ENCODE data around the gene ASPSCR1. TPM values are rescaled to one million over a fixed set of nuclear protein-coding genes. Genes with fewer than 3 reads are reported as not detected.

The ASPSCR1 gene
- total and polyA plus RNA-seq, 4 experiments from 2014 or later, result 25.1 to 40.6 (median 38.6) TPM

DNA sequence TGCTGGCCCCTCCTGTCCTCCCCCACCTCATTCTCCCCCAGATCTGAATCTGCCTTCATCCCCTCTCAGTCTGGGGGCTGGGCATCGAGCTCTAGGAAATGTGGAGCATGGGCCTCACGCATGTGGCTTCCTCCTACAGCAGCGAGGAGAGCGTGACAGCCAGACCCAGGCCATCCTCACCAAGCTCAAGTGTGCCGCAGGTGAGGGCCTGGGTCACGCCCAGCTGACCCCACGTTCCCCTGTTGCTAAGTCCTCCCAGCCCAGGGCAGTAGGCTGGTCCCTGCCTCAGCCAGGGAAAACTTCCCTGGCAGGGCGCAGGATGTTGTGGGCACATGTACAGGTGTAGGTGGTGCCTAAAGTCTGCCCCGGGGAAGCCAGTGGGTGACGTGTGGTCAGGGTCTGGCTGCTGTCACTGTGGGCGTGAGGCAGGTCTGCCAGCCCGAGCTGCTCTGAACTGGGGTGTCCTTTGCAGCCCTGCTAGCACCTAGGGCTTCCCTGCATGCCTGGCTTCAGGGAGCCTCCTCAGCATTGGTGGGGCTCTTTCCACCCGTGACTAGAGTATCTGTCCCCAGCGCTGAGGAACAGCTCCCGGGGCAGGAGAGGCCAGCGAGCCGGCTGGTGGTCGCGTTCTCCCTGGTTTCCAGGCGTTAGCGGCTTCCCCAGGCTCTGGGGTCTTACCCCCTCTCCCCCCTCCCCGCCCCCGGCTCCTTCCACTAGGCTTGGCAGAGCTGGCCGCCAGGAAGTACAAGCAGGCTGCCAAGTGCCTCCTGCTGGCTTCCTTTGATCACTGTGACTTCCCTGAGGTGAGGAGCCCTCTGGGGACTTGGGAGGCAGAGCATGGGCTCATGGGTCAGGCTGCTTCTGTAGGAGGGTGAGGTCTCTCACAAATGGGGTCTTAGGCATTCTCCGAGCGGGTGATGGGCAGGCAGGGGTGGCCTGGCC, 77.9 kb downstream of the ASPSCR1 start:
- peaks cover 0 to 33% of the 10 kb centered on the region in 2 donors for H3K36me3 Mint-ChIP-seq
- H3K27ac ChIP-seq (ENCODE audit: low read depth, low read length), result no peak overlapping the region
- H3K4me1 ChIP-seq (ENCODE audit: insufficient read depth, low read length), result peaks cover 27% of the 10 kb centered on the region
- peak overlapping the region in 4 of 7 donors; percentile 30 to 71 (median 44) for H3K27ac Mint-ChIP-seq
- H3K36me3 ChIP-seq (ENCODE audit: insufficient read depth, low read length), result peaks cover 32% of the 10 kb centered on the region
- peak overlapping the region in 1 of 8 donors; percentile 21 for H3K4me3 Mint-ChIP-seq
- ChIA-PET POLR2A (ENCODE audit: partially characterized antibody) (interaction anchor here (1.1 to 1.6 kb wide), 3 partner anchors 10 to 71 kb away, joined by 3 to 8 read pairs (median 5); partner anchors contain the start of genes CENPX, DUS1L and LRRC45), CTCF (ENCODE audit: partially characterized antibody) (no interaction called here)
- no peaks in the 10 kb centered on the region for H3K27me3 ChIP-seq (ENCODE audit: insufficient read depth, low read length)
- peaks cover 1 to 20% (median 7%) of the 10 kb centered on the region in 4 donors for H3K4me1 Mint-ChIP-seq
- no peak for DNase-seq
- H3K4me3 ChIP-seq (ENCODE audit: low read length in 2 of 2), result no peak overlapping the region
- intact Hi-C loops (cut with micrococcal nuclease), result no loop called here
- H3K9me3 ChIP-seq (ENCODE audit: control insufficient read depth in 1 of 2, low read length in 2 of 2), result no peaks in the 10 kb centered on the region
- H3K27me3 Mint-ChIP-seq, result no peaks in the 10 kb centered on the region
- peaks cover 0 to 4% (median 0%) of the 10 kb centered on the region in 8 donors for H3K9me3 Mint-ChIP-seq

DNA sequence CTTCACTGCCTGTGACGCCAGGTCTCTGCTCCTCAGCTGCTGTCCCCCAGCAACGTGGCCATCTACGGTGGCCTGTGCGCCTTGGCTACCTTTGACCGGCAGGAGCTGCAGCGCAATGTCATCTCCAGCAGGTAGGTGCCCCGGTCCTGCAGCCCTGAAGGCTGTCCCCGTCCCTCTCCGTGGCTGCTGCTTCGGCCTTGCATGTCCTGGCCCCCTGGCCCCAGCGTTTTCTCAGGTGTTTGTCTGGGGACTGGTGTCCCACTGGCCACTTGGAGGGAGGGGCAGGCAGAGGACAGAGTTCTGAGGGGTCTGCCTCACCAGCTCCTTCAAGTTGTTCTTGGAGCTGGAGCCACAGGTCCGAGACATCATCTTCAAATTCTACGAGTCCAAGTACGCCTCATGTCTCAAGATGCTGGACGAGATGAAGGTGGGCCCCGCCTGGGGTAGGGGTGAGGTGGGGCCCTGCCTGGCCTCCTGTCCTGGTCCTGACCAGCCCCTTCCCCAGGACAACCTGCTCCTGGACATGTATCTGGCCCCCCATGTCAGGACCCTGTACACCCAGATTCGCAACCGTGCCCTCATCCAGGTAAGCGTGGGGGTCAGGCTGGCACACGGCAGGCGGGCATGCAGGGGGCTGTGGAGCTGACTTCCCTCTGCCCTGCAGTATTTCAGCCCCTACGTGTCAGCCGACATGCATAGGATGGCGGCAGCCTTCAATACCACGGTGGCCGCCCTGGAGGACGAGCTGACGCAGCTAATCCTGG, 78.7 kb downstream of the ASPSCR1 start:
- Histone ChIP-seq H3K4me1 (ENCODE audit: insufficient read depth, low read length) (peaks cover 20% of the 10 kb centered on the region), H3K4me3 (ENCODE audit: low read length in 2 of 2) (no peak overlapping the region), H3K36me3 (ENCODE audit: insufficient read depth, low read length) (peaks cover 40% of the 10 kb centered on the region), H3K27me3 (ENCODE audit: insufficient read depth, low read length) (no peaks in the 10 kb centered on the region), H3K27ac (ENCODE audit: low read depth, low read length) (no peak overlapping the region), H3K9me3 (ENCODE audit: control insufficient read depth in 1 of 2, low read length in 2 of 2) (no peaks in the 10 kb centered on the region)
- peaks cover 0 to 32% of the 10 kb centered on the region in 2 donors for H3K36me3 Mint-ChIP-seq
- H3K27me3 Mint-ChIP-seq, result no peaks in the 10 kb centered on the region
- POLR2A ChIA-PET (ENCODE audit: partially characterized antibody), result interaction anchor here (0.9 to 1.5 kb wide), 2 partner anchors 10 to 33 kb away, joined by 5 to 7 read pairs; partner anchors contain the start of genes CENPX, DUS1L and LRRC45
- no peak overlapping the region for H3K4me3 Mint-ChIP-seq
- peaks cover 0 to 4% (median 0%) of the 10 kb centered on the region in 8 donors for H3K9me3 Mint-ChIP-seq
- peak in 1 of 5 donors; percentile 16 for DNase-seq
- H3K27ac Mint-ChIP-seq, result peak overlapping the region in 1 of 7 donors; percentile 41
- H3K4me1 Mint-ChIP-seq, result peaks cover 0 to 14% (median 3%) of the 10 kb centered on the region in 4 donors
- CTCF ChIA-PET (ENCODE audit: partially characterized antibody), result no interaction called here
- intact Hi-C loops (cut with micrococcal nuclease), result no loop called here

DNA sequence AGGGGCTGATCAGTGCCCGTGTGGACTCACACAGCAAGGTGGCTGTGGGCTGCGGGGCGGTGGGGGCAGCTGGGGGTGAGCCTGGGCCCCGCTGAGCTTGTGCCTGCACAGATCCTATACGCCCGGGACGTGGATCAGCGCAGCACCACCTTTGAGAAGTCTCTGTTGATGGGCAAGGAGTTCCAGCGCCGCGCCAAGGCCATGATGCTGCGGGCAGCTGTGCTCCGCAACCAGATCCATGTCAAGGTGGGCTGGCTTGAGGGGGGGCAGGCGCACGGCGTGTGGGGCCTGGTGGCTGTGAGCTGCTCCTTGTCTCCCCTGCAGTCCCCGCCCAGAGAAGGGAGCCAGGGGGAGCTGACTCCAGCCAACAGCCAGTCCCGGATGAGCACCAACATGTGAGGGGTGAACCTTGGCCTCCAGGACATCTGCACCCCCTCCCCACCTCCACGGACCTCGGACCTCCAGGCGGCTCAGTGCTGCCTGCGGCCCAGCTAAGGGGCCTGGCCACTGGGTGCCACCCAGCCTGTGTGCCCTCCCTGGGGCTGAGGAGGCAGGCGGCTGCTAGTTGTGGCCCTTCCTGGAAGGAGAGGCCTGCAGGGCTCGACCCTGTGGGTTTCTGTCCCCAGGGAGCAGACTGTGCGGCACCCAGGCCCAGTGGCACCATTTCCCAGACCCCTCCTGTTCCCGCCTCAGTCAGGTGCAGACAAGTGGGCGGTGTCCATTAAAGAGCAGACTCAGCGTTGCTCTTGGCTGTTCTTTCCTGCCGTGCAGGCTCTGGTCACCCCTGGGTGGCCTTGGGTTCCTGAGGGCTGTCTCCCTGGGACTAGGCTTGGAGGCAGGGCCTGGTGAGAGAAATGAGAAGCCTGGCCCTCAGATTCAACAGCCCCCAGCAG, 79.5 kb downstream of the ASPSCR1 start:
- H3K4me3 ChIP-seq (ENCODE audit: low read length in 2 of 2), result no peak overlapping the region
- CTCF ChIA-PET (ENCODE audit: partially characterized antibody), result no interaction called here
- Mint-ChIP-seq H3K4me1 (peaks cover 0 to 14% (median 3%) of the 10 kb centered on the region in 4 donors), H3K4me3 (no peak overlapping the region), H3K27me3 (no peaks in the 10 kb centered on the region), H3K27ac (no peak overlapping the region), H3K9me3 (peaks cover 0 to 4% (median 0%) of the 10 kb centered on the region in 8 donors), H3K36me3 (peaks cover 0 to 32% of the 10 kb centered on the region in 2 donors)
- no peaks in the 10 kb centered on the region for H3K27me3 ChIP-seq (ENCODE audit: insufficient read depth, low read length)
- H3K27ac ChIP-seq (ENCODE audit: low read depth, low read length), result no peak overlapping the region
- peaks cover 20% of the 10 kb centered on the region for H3K4me1 ChIP-seq (ENCODE audit: insufficient read depth, low read length)
- intact Hi-C loops (cut with micrococcal nuclease), result no loop called here
- POLR2A ChIA-PET (ENCODE audit: partially characterized antibody), result interaction anchor here (0.9 to 1.5 kb wide), 2 partner anchors 9 to 34 kb away, joined by 5 to 7 read pairs; partner anchors contain the start of genes CENPX, DUS1L and LRRC45
- peaks cover 42% of the 10 kb centered on the region for H3K36me3 ChIP-seq (ENCODE audit: insufficient read depth, low read length)
- H3K9me3 ChIP-seq (ENCODE audit: control insufficient read depth in 1 of 2, low read length in 2 of 2), result no peaks in the 10 kb centered on the region
- peak in 1 of 5 donors; percentile 27 for DNase-seq

DNA sequence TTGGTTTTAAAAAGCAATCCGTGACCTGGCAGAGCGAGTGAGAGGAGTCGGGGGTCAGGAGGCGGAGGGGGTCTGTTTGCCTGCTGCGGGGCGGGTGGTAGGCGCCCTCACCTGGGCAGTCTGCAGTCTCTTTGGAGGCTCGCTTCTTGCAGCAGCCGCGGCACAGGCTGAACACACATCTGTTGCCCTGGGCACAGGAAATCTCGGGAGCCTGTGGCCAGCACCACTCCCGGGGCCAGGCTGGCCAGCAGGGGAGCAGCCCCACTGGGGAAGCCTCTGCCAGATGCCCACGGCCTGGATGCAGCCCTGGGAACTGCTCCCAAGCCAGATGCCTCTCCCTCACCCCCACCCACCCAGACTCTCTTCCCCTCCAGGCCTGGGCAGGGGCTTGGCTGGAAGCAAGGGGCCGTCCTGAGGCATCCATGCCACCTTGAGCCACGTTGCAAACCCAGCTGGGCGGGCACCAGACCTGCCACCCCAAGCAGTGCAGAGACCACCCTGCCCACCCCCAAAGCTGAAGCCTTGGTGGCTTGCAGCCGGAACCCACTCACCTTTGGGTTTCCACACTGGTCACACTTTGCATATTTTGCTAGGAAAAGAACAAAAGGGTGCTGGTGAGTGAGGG, 80.9 kb downstream of the ASPSCR1 start:
- intact Hi-C loops (cut with micrococcal nuclease), result no loop called here
- Mint-ChIP-seq H3K27me3 (no peaks in the 10 kb centered on the region), H3K4me3 (no peak overlapping the region), H3K4me1 (peaks cover 0 to 6% (median 2%) of the 10 kb centered on the region in 4 donors), H3K9me3 (peaks cover 0 to 2% (median 0%) of the 10 kb centered on the region in 8 donors), H3K27ac (no peak overlapping the region), H3K36me3 (peaks cover 0 to 34% of the 10 kb centered on the region in 2 donors)
- no peak overlapping the region for H3K27ac ChIP-seq (ENCODE audit: low read depth, low read length)
- ChIA-PET POLR2A (ENCODE audit: partially characterized antibody) (no interaction called here), CTCF (ENCODE audit: partially characterized antibody) (no interaction called here)
- H3K9me3 ChIP-seq (ENCODE audit: control insufficient read depth in 1 of 2, low read length in 2 of 2), result no peaks in the 10 kb centered on the region
- no peaks in the 10 kb centered on the region for H3K27me3 ChIP-seq (ENCODE audit: insufficient read depth, low read length)
- peaks cover 42% of the 10 kb centered on the region for H3K36me3 ChIP-seq (ENCODE audit: insufficient read depth, low read length)
- H3K4me1 ChIP-seq (ENCODE audit: insufficient read depth, low read length), result peaks cover 8% of the 10 kb centered on the region
- H3K4me3 ChIP-seq (ENCODE audit: low read length in 2 of 2), result no peak overlapping the region
- DNase-seq, result no peak

DNA sequence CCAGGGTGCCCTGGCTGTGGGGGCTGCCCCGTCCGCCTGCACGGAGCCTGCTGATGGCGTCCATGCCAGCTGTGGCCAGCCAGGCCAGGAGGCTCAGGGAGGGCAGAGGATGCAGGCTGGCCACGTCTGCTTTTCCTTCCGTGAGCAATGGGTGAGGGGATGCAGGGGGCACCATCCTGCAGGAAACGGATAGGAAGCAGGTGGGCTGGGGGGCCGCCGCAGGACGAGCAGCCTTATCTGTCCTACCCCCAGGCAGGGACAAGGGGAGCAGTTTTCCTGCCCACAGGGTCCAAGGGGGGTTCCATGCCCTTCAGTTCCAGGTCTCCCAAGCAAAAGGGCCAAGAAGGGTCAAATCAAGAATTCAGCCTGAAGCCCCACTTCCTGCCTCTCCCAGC, 81.4 kb downstream of the ASPSCR1 start:
- Histone ChIP-seq H3K27me3 (ENCODE audit: insufficient read depth, low read length) (no peaks in the 10 kb centered on the region), H3K27ac (ENCODE audit: low read depth, low read length) (no peak overlapping the region), H3K9me3 (ENCODE audit: control insufficient read depth in 1 of 2, low read length in 2 of 2) (no peaks in the 10 kb centered on the region), H3K4me3 (ENCODE audit: low read length in 2 of 2) (no peak overlapping the region), H3K36me3 (ENCODE audit: insufficient read depth, low read length) (peaks cover 39% of the 10 kb centered on the region), H3K4me1 (ENCODE audit: insufficient read depth, low read length) (peaks cover 8% of the 10 kb centered on the region)
- POLR2A ChIA-PET (ENCODE audit: partially characterized antibody), result no interaction called here
- H3K9me3 Mint-ChIP-seq, result peaks cover 0 to 2% (median 0%) of the 10 kb centered on the region in 8 donors
- no peak overlapping the region for H3K27ac Mint-ChIP-seq
- no peaks in the 10 kb centered on the region for H3K27me3 Mint-ChIP-seq
- H3K4me3 Mint-ChIP-seq, result no peak overlapping the region
- intact Hi-C loops (cut with micrococcal nuclease), result no loop called here
- H3K36me3 Mint-ChIP-seq, result peaks cover 0 to 34% of the 10 kb centered on the region in 2 donors
- DNase-seq, result no peak
- CTCF ChIA-PET (ENCODE audit: partially characterized antibody), result no interaction called here
- H3K4me1 Mint-ChIP-seq, result peaks cover 0 to 1% (median 0%) of the 10 kb centered on the region in 4 donors

DNA sequence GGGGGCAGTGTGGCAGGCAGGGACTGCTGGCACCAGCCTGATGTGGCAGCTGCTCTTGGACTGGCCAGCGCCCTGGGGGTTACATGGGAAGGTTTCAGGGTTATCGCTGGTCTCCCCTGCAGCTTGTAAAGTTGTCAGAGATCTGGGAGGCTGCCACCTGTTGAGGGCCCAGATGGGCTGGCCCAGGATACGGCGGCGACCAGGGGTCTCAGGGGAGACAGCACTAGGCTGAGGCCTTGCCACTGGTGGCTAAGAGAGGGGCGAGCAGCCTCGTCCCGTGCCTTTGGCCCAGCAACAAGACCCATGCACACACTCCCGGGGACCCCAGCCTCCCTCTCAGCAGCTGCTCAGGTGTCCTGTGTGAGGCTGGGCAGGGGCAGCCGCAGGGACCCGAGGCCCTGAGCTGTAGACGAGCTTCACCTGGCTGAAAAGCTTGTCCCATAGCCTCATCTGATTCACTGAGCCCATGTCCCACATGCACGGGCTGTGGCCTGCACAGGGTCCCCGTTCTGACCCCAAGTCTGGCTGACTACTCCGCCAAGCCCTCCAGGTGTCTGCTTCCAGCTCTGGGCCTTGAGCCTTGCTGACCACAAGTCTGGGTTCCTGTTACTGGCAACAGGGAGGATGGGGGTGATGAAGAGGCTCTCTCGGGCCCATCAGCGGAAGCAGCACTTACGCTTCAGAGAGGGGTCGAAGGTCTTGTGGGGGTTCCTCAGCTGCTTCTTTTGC, 82.0 kb downstream of the ASPSCR1 start:
- ChIA-PET POLR2A (ENCODE audit: partially characterized antibody) (interaction anchor here (1.8 kb wide), 1 partner anchor 23 kb away, joined by 5 read pairs; no protein-coding TSS in a partner anchor), CTCF (ENCODE audit: partially characterized antibody) (interaction anchor here (1.4 to 1.5 kb wide), 2 partner anchors 22 to 29 kb away, joined by 3 to 5 read pairs; partner anchors contain the start of gene DCXR)
- no peak for DNase-seq
- Mint-ChIP-seq H3K27me3 (no peaks in the 10 kb centered on the region), H3K27ac (no peak overlapping the region), H3K36me3 (peaks cover 0 to 36% of the 10 kb centered on the region in 2 donors), H3K9me3 (peaks cover 0 to 2% (median 0%) of the 10 kb centered on the region in 8 donors), H3K4me3 (no peak overlapping the region), H3K4me1 (peaks cover 0 to 7% (median 2%) of the 10 kb centered on the region in 4 donors)
- H3K4me3 ChIP-seq (ENCODE audit: low read length in 2 of 2), result no peak overlapping the region
- peaks cover 33% of the 10 kb centered on the region for H3K36me3 ChIP-seq (ENCODE audit: insufficient read depth, low read length)
- no peaks in the 10 kb centered on the region for H3K9me3 ChIP-seq (ENCODE audit: control insufficient read depth in 1 of 2, low read length in 2 of 2)
- no peak overlapping the region for H3K27ac ChIP-seq (ENCODE audit: low read depth, low read length)
- H3K27me3 ChIP-seq (ENCODE audit: insufficient read depth, low read length), result no peaks in the 10 kb centered on the region
- intact Hi-C loops (cut with micrococcal nuclease), result no loop called here
- H3K4me1 ChIP-seq (ENCODE audit: insufficient read depth, low read length), result peaks cover 10% of the 10 kb centered on the region
